ENCODE results near the gene MPND. TPM values are rescaled to one million over a fixed set of nuclear protein-coding genes. Genes with fewer than 3 reads are reported as not detected.

MPND gene, protein sequence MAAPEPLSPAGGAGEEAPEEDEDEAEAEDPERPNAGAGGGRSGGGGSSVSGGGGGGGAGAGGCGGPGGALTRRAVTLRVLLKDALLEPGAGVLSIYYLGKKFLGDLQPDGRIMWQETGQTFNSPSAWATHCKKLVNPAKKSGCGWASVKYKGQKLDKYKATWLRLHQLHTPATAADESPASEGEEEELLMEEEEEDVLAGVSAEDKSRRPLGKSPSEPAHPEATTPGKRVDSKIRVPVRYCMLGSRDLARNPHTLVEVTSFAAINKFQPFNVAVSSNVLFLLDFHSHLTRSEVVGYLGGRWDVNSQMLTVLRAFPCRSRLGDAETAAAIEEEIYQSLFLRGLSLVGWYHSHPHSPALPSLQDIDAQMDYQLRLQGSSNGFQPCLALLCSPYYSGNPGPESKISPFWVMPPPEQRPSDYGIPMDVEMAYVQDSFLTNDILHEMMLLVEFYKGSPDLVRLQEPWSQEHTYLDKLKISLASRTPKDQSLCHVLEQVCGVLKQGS
- 45.0 TPM for polyA plus RNA-seq (2012; ENCODE audit: insufficient read depth, insufficient read length)

DNA sequence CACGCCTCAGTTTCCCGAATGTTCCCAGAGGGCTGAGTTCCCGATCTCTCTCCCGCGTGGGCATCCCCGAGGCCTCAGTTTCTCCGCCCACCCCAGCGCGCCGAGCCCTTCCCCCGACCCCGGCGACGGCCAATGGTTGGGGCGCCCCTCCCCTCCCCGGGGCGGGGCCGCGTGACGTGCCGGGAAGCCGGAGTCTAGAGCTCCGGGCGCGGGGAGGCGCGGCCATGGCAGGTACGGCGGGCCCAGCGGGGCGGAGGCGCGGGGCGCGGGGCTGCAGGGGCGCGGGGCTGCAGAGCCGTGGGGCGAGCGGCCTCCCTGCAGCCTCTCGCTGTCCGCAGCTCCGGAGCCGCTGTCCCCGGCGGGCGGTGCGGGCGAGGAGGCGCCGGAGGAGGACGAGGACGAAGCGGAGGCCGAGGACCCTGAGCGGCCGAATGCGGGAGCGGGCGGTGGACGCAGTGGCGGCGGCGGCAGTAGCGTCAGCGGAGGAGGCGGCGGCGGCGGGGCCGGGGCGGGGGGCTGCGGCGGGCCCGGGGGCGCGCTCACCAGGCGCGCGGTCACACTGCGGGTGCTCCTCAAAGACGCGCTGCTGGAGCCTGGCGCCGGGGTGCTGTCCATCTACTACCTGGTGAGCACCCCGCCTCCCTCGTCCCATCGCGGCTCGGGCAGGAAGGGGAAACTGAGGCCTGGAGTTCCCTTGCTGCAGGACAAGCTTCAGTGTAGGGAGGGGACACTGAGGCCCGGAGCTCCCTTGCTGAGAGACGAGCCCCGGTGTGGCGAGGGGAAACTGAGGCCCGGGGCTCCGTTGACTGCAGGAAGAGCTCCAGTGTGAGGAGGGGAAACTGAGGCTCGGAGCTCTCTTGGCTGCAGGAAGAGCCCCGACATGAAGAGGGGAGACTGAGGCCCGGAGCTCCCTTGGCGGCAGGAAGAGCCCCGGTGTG, at the start of gene MPND:
TSS of gene MPND (plus strand) at position 193 of the 938 bp plus-strand sequence. CDS start at position 225, 32 bp downstream.
- peak within 1 kb of the TSS; percentile 86 for H3K4me3 ChIP-seq (ENCODE audit: low read length)
- DNase-seq (ENCODE audit: low read depth, low spot score) = peak; percentile 69

GRCh38 chr19:4294389-4294788, 49.0 kb upstream of the MPND start:
- no peak overlapping the region for H3K4me3 ChIP-seq (ENCODE audit: low read length)
- DNase-seq (ENCODE audit: low read depth, low spot score) = no peak

DNA sequence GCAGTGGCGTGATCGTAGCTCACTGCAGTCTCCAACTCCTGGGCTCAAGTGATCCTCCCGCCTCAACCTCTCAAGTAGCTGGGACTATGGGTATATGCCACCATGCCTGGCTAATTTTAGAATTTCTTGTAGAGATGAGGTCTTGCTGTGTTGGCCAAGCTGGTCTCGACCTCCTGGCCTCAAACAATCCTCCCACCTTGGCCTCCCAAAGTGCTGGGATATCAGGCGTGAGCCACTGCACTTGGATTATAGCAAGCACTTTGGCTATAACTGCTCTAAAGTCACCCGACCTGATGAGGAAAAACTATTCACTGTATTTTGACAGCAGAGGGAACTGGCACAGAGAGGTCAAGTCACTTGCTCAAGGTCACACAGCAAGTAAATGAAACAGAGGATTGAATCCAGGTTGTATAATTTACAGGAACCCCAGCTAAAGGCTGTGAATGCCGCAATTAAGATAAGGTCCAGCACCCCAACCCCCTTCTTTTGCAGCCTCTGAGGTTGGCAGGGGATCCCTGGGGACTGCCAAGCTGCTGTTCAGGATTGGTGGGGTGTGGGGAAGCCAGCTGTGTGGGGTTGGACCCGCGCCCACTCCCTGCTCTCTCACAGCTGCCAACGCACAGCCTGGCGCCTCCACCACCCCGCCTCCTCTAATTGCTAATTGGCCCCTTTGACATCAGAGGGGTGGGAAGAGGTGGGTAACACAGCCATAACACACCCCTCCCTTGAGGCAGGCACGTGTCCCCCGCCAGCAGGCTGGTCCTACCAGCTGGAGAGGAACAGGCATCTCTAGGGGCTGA, 47.2 kb upstream of the MPND start:
- DNase-seq (ENCODE audit: low read depth, low spot score) = peak; percentile 63

GRCh38 chr19:4297901-4298809, 45.2 kb upstream of the MPND start:
- no peak overlapping the region for H3K4me3 ChIP-seq (ENCODE audit: low read length)

More for the DNA sequence above, 47.2 kb upstream of the MPND start:
- no peak overlapping the region for H3K4me3 ChIP-seq (ENCODE audit: low read length)

GRCh38 chr19:4298810-4299550, 44.4 kb upstream of the MPND start:
- H3K4me3 ChIP-seq (ENCODE audit: low read length) = no peak overlapping the region
- no peak for DNase-seq (ENCODE audit: low read depth, low spot score)

More at GRCh38 chr19:4297901-4298809, 45.2 kb upstream of the MPND start:
- no peak for DNase-seq (ENCODE audit: low read depth, low spot score)

- no peak for DNase-seq (ENCODE audit: low read depth, low spot score)
- H3K4me3 ChIP-seq (ENCODE audit: low read length) = no peak overlapping the region
These were observed 42.8 kb upstream of the MPND start for GRCh38 chr19:4300589-4300988.

- DNase-seq (ENCODE audit: low read depth, low spot score) = no peak
- peak overlapping the region; percentile 7; the same call in 1 of the 2 replicates for H3K4me3 ChIP-seq (ENCODE audit: low read length)
These were observed 41.6 kb upstream of the MPND start for GRCh38 chr19:4301590-4302242.

DNA sequence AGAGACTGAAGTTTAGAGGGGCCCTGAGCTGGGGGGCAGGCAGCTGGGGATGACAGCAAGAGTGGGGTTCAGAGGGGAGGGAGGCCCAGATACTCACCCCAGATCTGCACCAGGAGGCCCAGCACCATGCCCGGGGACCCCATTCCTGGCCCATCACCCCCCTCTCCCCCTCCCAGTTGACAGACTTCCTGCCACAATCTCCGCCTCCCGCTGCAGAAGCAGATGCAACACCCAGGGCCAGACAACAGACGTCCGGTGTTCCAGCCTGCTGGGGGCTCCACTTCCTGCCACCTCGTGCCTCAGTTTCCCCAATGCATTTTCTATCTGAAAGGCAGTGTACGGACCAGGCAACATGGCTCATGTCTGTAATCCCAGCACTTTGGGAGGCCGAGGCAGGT, 41.1 kb upstream of the MPND start, which contains the start of gene TMIGD2:
TSS of gene TMIGD2 (minus strand) at position 147 of the 398 bp plus-strand sequence. CDS start at position 143, 4 bp downstream.
- peak within 1 kb of the TSS; percentile 7; the same call in 1 of the 2 replicates for H3K4me3 ChIP-seq (ENCODE audit: low read length)

GRCh38 chr19:4303819-4304537, 39.4 kb upstream of the MPND start:
- peak overlapping the region; percentile 43 for H3K4me3 ChIP-seq (ENCODE audit: low read length)
- no peak for DNase-seq (ENCODE audit: low read depth, low spot score)

More for the DNA sequence above, 41.1 kb upstream of the MPND start, which contains the start of gene TMIGD2:
- DNase-seq (ENCODE audit: low read depth, low spot score) = no peak

GRCh38 chr19:4304538-4305256, 38.7 kb upstream of the MPND start, which contains the start of gene FSD1:
Gene FSD1, plus strand, starts transcription at chr19:4304598. Its CDS starts 149 bp downstream, at chr19:4304747.
- H3K4me3 ChIP-seq (ENCODE audit: low read length) = peak within 1 kb of the TSS; percentile 43
- peak; percentile 42 for DNase-seq (ENCODE audit: low read depth, low spot score)

DNA sequence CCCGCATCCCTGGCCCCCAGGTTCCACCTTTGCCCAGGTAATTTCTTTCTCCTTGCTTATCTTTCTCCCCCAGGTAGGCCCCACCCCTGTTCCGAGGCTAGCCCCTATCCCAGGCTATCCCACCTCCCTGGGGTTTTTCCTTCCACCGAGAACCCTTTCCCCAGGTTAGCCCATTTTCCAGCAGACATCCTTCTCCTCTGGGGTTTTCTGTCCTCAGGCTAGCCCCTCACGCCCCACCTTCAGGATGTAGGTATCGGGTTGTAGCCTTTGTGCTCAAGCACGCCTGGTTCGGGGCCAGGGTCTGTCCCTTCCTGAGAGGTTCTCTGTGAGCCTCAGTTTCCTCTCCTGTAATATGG, 38.1 kb upstream of the MPND start:
- H3K4me3 ChIP-seq (ENCODE audit: low read length) = no peak overlapping the region
- DNase-seq (ENCODE audit: low read depth, low spot score) = no peak

DNA sequence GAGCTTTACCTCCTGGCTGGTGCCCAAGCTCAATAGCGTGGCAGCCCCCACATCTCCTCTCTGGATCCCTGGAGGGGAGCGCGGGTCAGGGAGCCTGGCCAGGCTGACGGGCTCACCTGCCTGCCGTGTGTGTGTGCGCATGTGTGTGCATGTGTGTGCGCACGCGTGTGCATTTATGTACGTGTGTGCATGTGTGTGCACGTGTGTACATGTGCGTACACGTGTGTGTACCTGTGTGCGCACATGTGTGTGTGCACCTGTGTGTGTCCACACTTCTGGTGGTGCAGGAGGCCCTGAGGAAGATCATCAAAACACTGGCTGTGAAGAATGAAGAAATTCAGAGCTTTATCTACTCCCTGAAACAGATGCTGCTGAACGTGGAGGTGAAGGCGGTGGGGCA, 37.7 kb upstream of the MPND start:
- DNase-seq (ENCODE audit: low read depth, low spot score) = no peak
- no peak overlapping the region for H3K4me3 ChIP-seq (ENCODE audit: low read length)

DNA sequence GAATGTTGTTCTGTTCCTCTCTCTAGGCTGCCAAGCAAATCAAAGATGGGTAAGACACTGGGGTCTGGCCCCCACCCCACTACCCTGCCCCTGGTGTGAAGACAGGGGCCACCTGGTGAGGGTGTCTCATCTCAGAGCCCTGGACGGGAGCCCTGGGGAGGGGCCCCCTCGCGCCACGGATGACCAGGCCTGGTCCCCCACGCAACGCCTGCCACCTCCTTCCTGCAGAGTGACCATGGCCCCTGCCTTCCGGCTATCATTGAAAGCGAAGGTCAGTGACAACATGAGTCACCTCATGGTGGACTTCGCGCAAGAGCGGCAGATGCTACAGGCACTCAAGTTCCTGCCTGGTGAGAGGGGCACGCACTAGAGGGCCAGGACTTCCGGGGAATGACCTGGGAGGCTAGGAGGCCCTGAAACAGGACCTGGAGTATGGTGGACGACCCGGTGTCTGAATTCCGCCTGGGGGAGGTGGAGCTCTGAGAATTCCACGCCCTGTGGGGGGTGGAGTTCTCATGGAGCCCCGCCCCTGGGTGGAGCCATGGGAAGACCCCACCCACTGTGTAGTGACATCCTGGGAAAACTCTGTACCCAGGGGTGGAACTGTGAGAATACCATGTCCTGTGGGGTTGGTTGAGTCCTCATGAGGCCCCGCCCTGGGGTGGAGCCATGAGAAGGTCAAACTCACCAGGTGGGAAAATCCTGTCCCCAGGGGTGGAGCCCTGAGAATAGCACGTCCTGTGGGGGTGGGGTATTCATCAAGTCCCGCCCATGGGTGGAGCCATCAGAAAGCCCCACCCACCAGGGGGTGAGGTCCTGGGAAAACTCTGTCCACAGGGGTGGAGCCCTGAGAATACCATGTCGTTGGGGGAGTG, 32.9 kb upstream of the MPND start:
- DNase-seq (ENCODE audit: low read depth, low spot score) = peak; percentile 18

GRCh38 chr19:4313847-4314490, 29.4 kb upstream of the MPND start:
- no peak for DNase-seq (ENCODE audit: low read depth, low spot score)
- no peak overlapping the region for H3K4me3 ChIP-seq (ENCODE audit: low read length)

More for the DNA sequence above, 32.9 kb upstream of the MPND start:
- no peak overlapping the region for H3K4me3 ChIP-seq (ENCODE audit: low read length)
